AG04450 (cell line): ENCODE results near the gene MPP2. TPM values are rescaled to one million over a fixed set of nuclear protein-coding genes. Genes with fewer than 3 reads are reported as not detected.

Experiments
- CTCF ChIA-PET: fragments of 300-600, 350-600 bp; formaldehyde crosslinking; extraction: SDS; loops from one replicate; lab custom pipeline; 2022; ENCODE audit warnings: antibody characterized with exemption, inconsistent platforms; lab: Charles Lee
- POLR2A ChIA-PET: fragments of 350-600 bp; formaldehyde crosslinking; extraction: SDS; loops from one replicate; lab custom pipeline; 2021; ENCODE audit warnings: antibody characterized with exemption, inconsistent platforms; lab: Yijun Ruan, JAX
- DNase-seq: peaks from one replicate; pipeline ENCODE4 v3.0.0-alpha.2; 2011; ENCODE audit warnings: low read depth, low spot score
- H3K27ac ChIP-seq: one replicate; pipeline ENCODE4 v1.5.1; 2012; ENCODE audit warnings: low read depth, low read length, control low read depth
- H3K27me3 ChIP-seq: one replicate; pipeline ENCODE4 v1.6.0; 2012; ENCODE audit warnings: low read length; ENCODE audit not compliant: control insufficient read depth, insufficient read depth
- H3K4me3 ChIP-seq: 2 replicates; pipeline ENCODE4 v1.5.1; 2011; ENCODE audit warnings: mild to moderate bottlenecking, low read depth, low read length, control low read depth
- H3K9me3 ChIP-seq: 2 replicates; pipeline ENCODE4 v1.5.1; 2012; ENCODE audit warnings: low read length; ENCODE audit not compliant: control insufficient read depth, insufficient read depth
- polyA plus RNA-seq: library from polyadenylated mRNA; depleted of rRNA; stranded (reverse); fragments of >200 nt; gene quantifications from 2 replicates; pipeline ENCODE4 v1.2.3, GENCODE V29; 2011
- TF ChIP-seq, protein P1 (sequence below): IDR thresholded peaks from 2 replicates; pipeline ENCODE4 v1.5.1; 2011; ENCODE audit warnings: low read depth, low read length, control low read depth, inconsistent platforms

Gene MPP2
- polyA plus RNA-seq, 1 experiment, result 2.4 TPM

DNA sequence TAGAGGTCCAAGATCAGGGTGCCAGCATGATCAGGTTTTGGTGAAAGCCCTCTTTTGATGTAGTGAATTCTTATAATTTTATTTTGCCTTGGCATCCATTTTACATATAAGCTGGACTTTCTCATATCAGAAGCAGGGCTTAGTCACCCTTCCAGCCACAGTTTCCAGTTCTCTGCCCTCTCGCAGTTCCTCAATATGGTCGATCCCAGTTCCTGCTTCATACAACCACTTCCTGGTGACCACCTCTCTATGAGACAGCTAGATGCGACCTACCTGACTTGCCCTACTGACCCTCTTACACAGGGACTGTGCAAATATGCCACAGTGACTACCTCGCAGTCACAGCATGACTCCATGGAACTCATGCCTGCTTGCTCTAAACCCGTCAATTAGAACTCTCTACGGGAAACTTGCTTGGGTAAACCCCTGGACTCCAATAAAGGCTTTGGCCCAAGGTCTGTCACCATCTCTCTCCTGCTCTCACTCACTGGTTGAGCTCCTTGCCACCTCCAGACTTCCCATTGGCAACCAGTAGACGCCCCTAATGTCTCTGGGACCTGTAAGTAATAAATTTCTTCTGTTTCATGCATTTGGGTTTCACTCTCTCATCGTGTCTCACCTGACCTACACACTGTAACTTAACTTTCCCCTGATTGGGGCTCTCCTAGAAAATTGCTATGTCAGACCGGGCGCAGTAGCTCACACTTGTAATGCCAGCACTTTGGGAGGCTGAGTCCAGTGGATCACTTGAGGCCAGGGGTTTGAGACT is 38.9 kb downstream of the MPP2 start:
- H3K4me3 ChIP-seq, result no peak overlapping the region
- H3K27me3 ChIP-seq, result peaks cover 62% of the 10 kb centered on the region
- ChIA-PET CTCF (interaction anchor here (5.0 kb wide), 1 partner anchor 10 kb away, joined by 49 read pairs; no protein-coding TSS in a partner anchor), POLR2A (no interaction called here)
- H3K9me3 ChIP-seq, result no peaks in the 10 kb centered on the region
- H3K27ac ChIP-seq, result no peak overlapping the region
- TF ChIP-seq, protein P1, sequence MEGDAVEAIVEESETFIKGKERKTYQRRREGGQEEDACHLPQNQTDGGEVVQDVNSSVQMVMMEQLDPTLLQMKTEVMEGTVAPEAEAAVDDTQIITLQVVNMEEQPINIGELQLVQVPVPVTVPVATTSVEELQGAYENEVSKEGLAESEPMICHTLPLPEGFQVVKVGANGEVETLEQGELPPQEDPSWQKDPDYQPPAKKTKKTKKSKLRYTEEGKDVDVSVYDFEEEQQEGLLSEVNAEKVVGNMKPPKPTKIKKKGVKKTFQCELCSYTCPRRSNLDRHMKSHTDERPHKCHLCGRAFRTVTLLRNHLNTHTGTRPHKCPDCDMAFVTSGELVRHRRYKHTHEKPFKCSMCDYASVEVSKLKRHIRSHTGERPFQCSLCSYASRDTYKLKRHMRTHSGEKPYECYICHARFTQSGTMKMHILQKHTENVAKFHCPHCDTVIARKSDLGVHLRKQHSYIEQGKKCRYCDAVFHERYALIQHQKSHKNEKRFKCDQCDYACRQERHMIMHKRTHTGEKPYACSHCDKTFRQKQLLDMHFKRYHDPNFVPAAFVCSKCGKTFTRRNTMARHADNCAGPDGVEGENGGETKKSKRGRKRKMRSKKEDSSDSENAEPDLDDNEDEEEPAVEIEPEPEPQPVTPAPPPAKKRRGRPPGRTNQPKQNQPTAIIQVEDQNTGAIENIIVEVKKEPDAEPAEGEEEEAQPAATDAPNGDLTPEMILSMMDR, result no peak
- no peak for DNase-seq

- Histone ChIP-seq H3K27me3 (peaks cover 59% of the 10 kb centered on the region), H3K9me3 (no peaks in the 10 kb centered on the region), H3K4me3 (no peak overlapping the region), H3K27ac (no peak overlapping the region)
- ChIA-PET POLR2A (interaction anchor here (0.6 kb wide), 1 partner anchor 974 kb away, joined by 6 read pairs; no protein-coding TSS in a partner anchor), CTCF (interaction anchor here (1.0 to 5.0 kb wide), 2 partner anchors 14 to 18 kb away, joined by 9 to 49 read pairs; partner anchors contain the start of gene CD300LG)
- DNase-seq, result no peak
- TF ChIP-seq, protein P1, result no peak
These were observed 43.0 kb downstream of the MPP2 start for GRCh38 chr17:43864161-43864984.

- POLR2A ChIA-PET, result no interaction called here
- Histone ChIP-seq H3K27ac (no peak overlapping the region), H3K9me3 (peaks cover 10% of the 10 kb centered on the region), H3K27me3 (peaks cover 70% of the 10 kb centered on the region), H3K4me3 (no peak overlapping the region)
- no peak for DNase-seq
- TF ChIP-seq, protein P1, result no peak
- CTCF ChIA-PET, result interaction anchor here (1.0 kb wide), 1 partner anchor 48 kb away, joined by 7 read pairs; no protein-coding TSS in a partner anchor
These were observed 45.4 kb downstream of the MPP2 start for GRCh38 chr17:43861960-43862359.

- no peak overlapping the region for H3K4me3 ChIP-seq
- H3K27ac ChIP-seq, result no peak overlapping the region
- no peak for DNase-seq
- H3K27me3 ChIP-seq, result peaks cover 73% of the 10 kb centered on the region
- ChIA-PET POLR2A (no interaction called here), CTCF (interaction anchor here (1.0 to 1.6 kb wide), 4 partner anchors 14 to 49 kb away, joined by 5 to 9 read pairs (median 6); partner anchors contain the start of gene CD300LG)
- peaks cover 15% of the 10 kb centered on the region for H3K9me3 ChIP-seq
- TF ChIP-seq, protein P1, result no peak
These were observed 46.3 kb downstream of the MPP2 start for GRCh38 chr17:43860927-43861622.
